Astrocyte (in vitro differentiated cells and primary cell): Measurements from ENCODE around the gene DHRS2. TPM values are rescaled to one million over a fixed set of nuclear protein-coding genes. Genes with fewer than 3 reads are reported as not detected.

ENCODE experiments used
- DNase-seq: peaks from one replicate; pipeline ENCODE4 v3.0.0-alpha.2; 2010; ENCODE audit warnings: low read depth
- FAIRE-seq: peaks from 2 replicates; lab custom pipeline; 2011; peaks lifted over from hg19 to GRCh38; lab: Jason Lieb, UNC
- H2AFZ ChIP-seq: 2 replicates; pipeline ENCODE4 v1.6.0; 2012; ENCODE audit warnings: low read depth, low read length, inconsistent platforms
- H3K27ac ChIP-seq: 2 replicates; pipeline ENCODE4 v1.5.1; 2011; ENCODE audit warnings: low read depth, low read length, inconsistent platforms
- H3K27me3 ChIP-seq: 2 replicates; pipeline ENCODE4 v1.6.0; 2011; ENCODE audit warnings: low read length, inconsistent platforms; ENCODE audit not compliant: insufficient read depth
- H3K36me3 ChIP-seq: 2 replicates; pipeline ENCODE4 v1.5.1; 2011; ENCODE audit warnings: low read length, inconsistent platforms; ENCODE audit not compliant: insufficient read depth
- H3K4me1 ChIP-seq: 2 replicates; pipeline ENCODE4 v1.5.1; 2011; ENCODE audit warnings: low read length, inconsistent platforms; ENCODE audit not compliant: insufficient read depth
- H3K4me2 ChIP-seq: 2 replicates; pipeline ENCODE4 v1.6.0; 2012; ENCODE audit warnings: low read length, inconsistent platforms
- H3K4me3 ChIP-seq: 2 replicates; pipeline ENCODE4 v1.5.1; 2011; ENCODE audit warnings: low read depth, mild to moderate bottlenecking, low read length, inconsistent platforms; ENCODE audit not compliant: insufficient read depth
- H3K79me2 ChIP-seq: 2 replicates; pipeline ENCODE4 v1.6.0; 2012; ENCODE audit warnings: mild to moderate bottlenecking, low read length, inconsistent platforms; ENCODE audit not compliant: insufficient read depth
- H3K9ac ChIP-seq: 2 replicates; pipeline ENCODE4 v1.6.0; 2012; ENCODE audit warnings: mild to moderate bottlenecking, low read length, inconsistent platforms
- H3K9me3 ChIP-seq: 2 replicates; pipeline ENCODE4 v1.5.1; 2012; ENCODE audit warnings: low read depth, mild to moderate bottlenecking, low read length, inconsistent platforms; ENCODE audit not compliant: insufficient read depth
- H4K20me1 ChIP-seq: 2 replicates; pipeline ENCODE4 v1.6.0; 2012; ENCODE audit warnings: low read length, inconsistent platforms; ENCODE audit not compliant: insufficient read depth
- H3K27ac Mint-ChIP-seq: one replicate; pipeline ENCODE4 v1.8.0; 2021; ENCODE audit warnings: mild to moderate bottlenecking, mixed read lengths; ENCODE audit not compliant: unreplicated experiment
- H3K27me3 Mint-ChIP-seq: one replicate; pipeline ENCODE4 v1.8.0; 2021; ENCODE audit warnings: low read depth, mixed read lengths; ENCODE audit not compliant: unreplicated experiment
- H3K36me3 Mint-ChIP-seq: one replicate; pipeline ENCODE4 v1.8.0; 2021; ENCODE audit warnings: low read depth, mixed read lengths; ENCODE audit not compliant: unreplicated experiment
- H3K4me1 Mint-ChIP-seq: one replicate; pipeline ENCODE4 v1.8.0; 2021; ENCODE audit warnings: low read depth, mixed read lengths; ENCODE audit not compliant: unreplicated experiment
- H3K4me3 Mint-ChIP-seq: one replicate; pipeline ENCODE4 v1.8.0; 2021; ENCODE audit warnings: mild to moderate bottlenecking, moderate library complexity, mixed read lengths; ENCODE audit not compliant: unreplicated experiment
- H3K9me3 Mint-ChIP-seq: one replicate; pipeline ENCODE4 v1.8.0; 2021; ENCODE audit warnings: mild to moderate bottlenecking, mixed read lengths; ENCODE audit not compliant: unreplicated experiment
- CTCF ChIP-seq: IDR thresholded peaks from 2 replicates; pipeline ENCODE4 v1.5.1; 2011; ENCODE audit warnings: low read depth, mild to moderate bottlenecking, inconsistent platforms, low read length, moderate library complexity; ENCODE audit not compliant: insufficient read depth
- EZH2 ChIP-seq: IDR thresholded peaks from 2 replicates; pipeline ENCODE4 v1.6.1; 2012; ENCODE audit warnings: mild to moderate bottlenecking, low read length, inconsistent platforms; ENCODE audit not compliant: insufficient read depth
- total RNA-seq: library from RNA; stranded (reverse); gene quantifications from 2 replicates; pipeline ENCODE4 v1.2.1, GENCODE V29; 2021

The DHRS2 gene
- total RNA-seq, 1 donor from 2014 or later: 1.1 TPM

- Histone ChIP-seq H3K27me3 (peaks cover 3% of the 10 kb centered on the region), H3K9me3 (no peaks in the 10 kb centered on the region), H4K20me1 (no peaks in the 10 kb centered on the region), H3K36me3 (no peaks in the 10 kb centered on the region), H3K9ac (no peak overlapping the region), H3K27ac (no peak overlapping the region), H3K79me2 (no peaks in the 10 kb centered on the region), H3K4me2 (no peak overlapping the region), H3K4me1 (no peaks in the 10 kb centered on the region), H3K4me3 (no peak overlapping the region), H2AFZ (no peak overlapping the region)
- Mint-ChIP-seq H3K9me3 (peaks cover 7% of the 10 kb centered on the region), H3K4me3 (no peak overlapping the region), H3K27ac (no peak overlapping the region), H3K4me1 (peaks cover 10% of the 10 kb centered on the region), H3K36me3 (no peaks in the 10 kb centered on the region), H3K27me3 (peaks cover 10% of the 10 kb centered on the region)
- no peak for TF ChIP-seq CTCF
- TF ChIP-seq EZH2: no peak
- no peak for FAIRE-seq
- no peak for DNase-seq
Observed at GRCh38 chr14:23610090-23610814, 25.9 kb upstream of the DHRS2 start.

GRCh38 chr14:23610815-23611289, 25.3 kb upstream of the DHRS2 start:
- H2AFZ ChIP-seq: no peak overlapping the region
- H3K9me3 ChIP-seq: no peaks in the 10 kb centered on the region
- H3K27ac Mint-ChIP-seq: no peak overlapping the region
- H3K9me3 Mint-ChIP-seq: peaks cover 7% of the 10 kb centered on the region
- H3K4me3 ChIP-seq: no peak overlapping the region
- no peaks in the 10 kb centered on the region for H4K20me1 ChIP-seq
- peaks cover 3% of the 10 kb centered on the region for H3K27me3 ChIP-seq
- no peak overlapping the region for H3K27ac ChIP-seq
- no peak for TF ChIP-seq EZH2
- no peak for TF ChIP-seq CTCF
- DNase-seq: no peak
- H3K4me2 ChIP-seq: no peak overlapping the region
- no peak for FAIRE-seq
- H3K79me2 ChIP-seq: no peaks in the 10 kb centered on the region
- H3K4me1 Mint-ChIP-seq: peaks cover 6% of the 10 kb centered on the region
- peaks cover 14% of the 10 kb centered on the region for H3K27me3 Mint-ChIP-seq
- no peak overlapping the region for H3K4me3 Mint-ChIP-seq
- no peak overlapping the region for H3K9ac ChIP-seq
- no peaks in the 10 kb centered on the region for H3K4me1 ChIP-seq
- H3K36me3 Mint-ChIP-seq: no peaks in the 10 kb centered on the region
- no peaks in the 10 kb centered on the region for H3K36me3 ChIP-seq

- H3K27ac ChIP-seq: no peak overlapping the region
- no peaks in the 10 kb centered on the region for H4K20me1 ChIP-seq
- no peak overlapping the region for H3K27ac Mint-ChIP-seq
- peaks cover 3% of the 10 kb centered on the region for H3K27me3 ChIP-seq
- no peak overlapping the region for H2AFZ ChIP-seq
- DNase-seq (no peak), FAIRE-seq (no peak)
- no peaks in the 10 kb centered on the region for H3K4me1 ChIP-seq
- H3K4me3 ChIP-seq: no peak overlapping the region
- no peaks in the 10 kb centered on the region for H3K36me3 ChIP-seq
- no peaks in the 10 kb centered on the region for H3K36me3 Mint-ChIP-seq
- no peaks in the 10 kb centered on the region for H3K79me2 ChIP-seq
- no peak overlapping the region for H3K9ac ChIP-seq
- peaks cover 14% of the 10 kb centered on the region for H3K27me3 Mint-ChIP-seq
- H3K9me3 ChIP-seq: no peaks in the 10 kb centered on the region
- no peak for TF ChIP-seq EZH2
- H3K4me1 Mint-ChIP-seq: no peaks in the 10 kb centered on the region
- peaks cover 7% of the 10 kb centered on the region for H3K9me3 Mint-ChIP-seq
- no peak overlapping the region for H3K4me2 ChIP-seq
- no peak overlapping the region for H3K4me3 Mint-ChIP-seq
Observed at GRCh38 chr14:23612354-23612732, 23.8 kb upstream of the DHRS2 start.
